Measurements from ENCODE around the gene UFM1.
"Not testable (repeated sequence)": the region's sequence is repeated elsewhere in the genome, so short reads cannot be mapped to it uniquely, and the experiment has no call there.

The UFM1 gene

GRCh38 chr13:38349390-38350113, at the start of gene UFM1:
TSS of gene UFM1 (plus strand) at chr13:38349851. CDS start at chr13:38349920, 69 bp downstream.
- DNase-seq = peak; percentile 86

GRCh38 chr13:38301236-38301635, 48.4 kb upstream of the UFM1 start:
- DNase-seq = no peak

GRCh38 chr13:38303816-38304320, 45.8 kb upstream of the UFM1 start:
- no peak for DNase-seq

- DNase-seq = no peak
Observed at GRCh38 chr13:38308736-38309135, 40.9 kb upstream of the UFM1 start.

- no peak for DNase-seq
Observed at GRCh38 chr13:38309397-38309796, 40.3 kb upstream of the UFM1 start.

GRCh38 chr13:38311175-38311574, 38.5 kb upstream of the UFM1 start:
- not testable (repeated sequence) for DNase-seq

- DNase-seq = no peak
Observed at GRCh38 chr13:38316129-38316528, 33.5 kb upstream of the UFM1 start.

GRCh38 chr13:38321654-38322053, 28.0 kb upstream of the UFM1 start:
- no peak for DNase-seq

GRCh38 chr13:38325426-38325825, 24.2 kb upstream of the UFM1 start:
- DNase-seq = no peak

- DNase-seq = no peak
Observed at GRCh38 chr13:38328699-38329098, 21.0 kb upstream of the UFM1 start.

GRCh38 chr13:38334845-38335244, 14.8 kb upstream of the UFM1 start:
- DNase-seq = no peak

- no peak for DNase-seq
Observed at GRCh38 chr13:38338089-38338488, 11.6 kb upstream of the UFM1 start.

- no peak for DNase-seq
Observed at GRCh38 chr13:38340624-38341023, 9.0 kb upstream of the UFM1 start.

- DNase-seq = no peak
Observed at GRCh38 chr13:38341149-38341692, 8.4 kb upstream of the UFM1 start.

- DNase-seq = no peak
Observed at GRCh38 chr13:38346764-38347163, 2.9 kb upstream of the UFM1 start.

GRCh38 chr13:38348861-38349389, 726 bp upstream of the UFM1 start:
- no peak for DNase-seq

- peak; percentile 29 for DNase-seq
Observed at GRCh38 chr13:38350114-38350617, 515 bp downstream of the UFM1 start.

- DNase-seq = no peak
Observed at GRCh38 chr13:38355595-38356119, 6.0 kb downstream of the UFM1 start.

- no peak for DNase-seq
Observed at GRCh38 chr13:38358684-38359083, 9.0 kb downstream of the UFM1 start.

- DNase-seq = no peak
Observed at GRCh38 chr13:38361542-38362262, 12.1 kb downstream of the UFM1 start.

GRCh38 chr13:38363219-38363618, 13.6 kb downstream of the UFM1 start:
- no peak for DNase-seq

GRCh38 chr13:38363746-38364145, 14.1 kb downstream of the UFM1 start:
- not testable (repeated sequence) for DNase-seq

GRCh38 chr13:38365661-38366060, 16.0 kb downstream of the UFM1 start:
- no peak for DNase-seq

All from activated gamma-delta T cell treated with Interleukin-2 at 50 U/mL for 16 hours (primary cell).